Glutamatergic neuron (in vitro differentiated cells): ENCODE results near the gene STX16. TPM values are rescaled to one million over a fixed set of nuclear protein-coding genes. Genes with fewer than 3 reads are reported as not detected.

Source experiments
- DNase-seq: peaks from one replicate; pipeline ENCODE4 v3.0.0; 2022
- H3K27ac Mint-ChIP-seq: one replicate; pipeline ENCODE4 v1.8.0; 2020; ENCODE audit warnings: mild to moderate bottlenecking, mixed read lengths, inconsistent platforms; ENCODE audit not compliant: unreplicated experiment
- H3K27me3 Mint-ChIP-seq: one replicate; pipeline ENCODE4 v1.8.0; 2020; ENCODE audit warnings: mild to moderate bottlenecking, moderate library complexity, mixed read lengths, inconsistent platforms; ENCODE audit not compliant: unreplicated experiment
- H3K36me3 Mint-ChIP-seq: one replicate; pipeline ENCODE4 v1.8.0; 2020; ENCODE audit warnings: mild to moderate bottlenecking, mixed read lengths, inconsistent platforms; ENCODE audit not compliant: unreplicated experiment
- H3K4me1 Mint-ChIP-seq: one replicate; pipeline ENCODE4 v1.8.0; 2020; ENCODE audit warnings: mild to moderate bottlenecking, low read depth, mixed read lengths, inconsistent platforms; ENCODE audit not compliant: unreplicated experiment
- H3K4me3 Mint-ChIP-seq: one replicate; pipeline ENCODE4 v1.8.0; 2020; ENCODE audit warnings: mild to moderate bottlenecking, mixed read lengths, inconsistent platforms; ENCODE audit not compliant: unreplicated experiment
- H3K9me3 Mint-ChIP-seq: one replicate; pipeline ENCODE4 v1.8.0; 2020; ENCODE audit warnings: mild to moderate bottlenecking, moderate library complexity, mixed read lengths, inconsistent platforms; ENCODE audit not compliant: unreplicated experiment
- total RNA-seq: library from RNA; stranded (reverse); fragmentation: NEBNext Ultra II Directional; extraction: Animal tissue kit (Norgen Biotek cat#: 25700); gene quantifications from one replicate; pipeline ENCODE4 v1.2.1, GENCODE V29; 2021; ENCODE audit not compliant: unreplicated experiment
- TF ChIP-seq, protein P1 (sequence below): fragments of 200-600 bp; sonication (generic); IDR thresholded peaks from one replicate; pipeline ENCODE4 v1.5.0; 2021; ENCODE audit not compliant: partially characterized antibody, unreplicated experiment

Gene STX16
- total RNA-seq, 1 donor from 2014 or later: 71.2 TPM

DNA sequence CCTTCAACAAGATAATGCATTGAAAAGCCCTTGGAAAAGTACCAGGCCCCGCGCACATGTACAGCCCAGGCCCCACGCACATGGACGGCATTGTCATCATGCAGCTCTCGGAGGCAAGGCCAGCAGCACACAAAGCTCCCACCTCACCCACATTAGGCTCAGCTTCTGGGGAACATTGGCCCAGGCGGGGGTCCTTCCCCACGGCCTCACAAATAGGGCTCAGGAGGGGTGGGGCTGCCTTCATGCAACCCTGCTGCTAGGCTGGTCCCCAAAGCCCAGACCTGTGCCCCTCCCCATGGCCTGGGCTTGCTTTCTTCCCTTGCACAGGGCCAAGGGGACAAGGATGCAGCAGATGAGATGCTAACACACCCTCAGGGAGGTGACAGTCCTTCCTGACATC is 68.2 kb downstream of the STX16 start:
- H3K27ac Mint-ChIP-seq: no peak overlapping the region
- peaks cover 6% of the 10 kb centered on the region for H3K27me3 Mint-ChIP-seq
- DNase-seq: no peak

DNA sequence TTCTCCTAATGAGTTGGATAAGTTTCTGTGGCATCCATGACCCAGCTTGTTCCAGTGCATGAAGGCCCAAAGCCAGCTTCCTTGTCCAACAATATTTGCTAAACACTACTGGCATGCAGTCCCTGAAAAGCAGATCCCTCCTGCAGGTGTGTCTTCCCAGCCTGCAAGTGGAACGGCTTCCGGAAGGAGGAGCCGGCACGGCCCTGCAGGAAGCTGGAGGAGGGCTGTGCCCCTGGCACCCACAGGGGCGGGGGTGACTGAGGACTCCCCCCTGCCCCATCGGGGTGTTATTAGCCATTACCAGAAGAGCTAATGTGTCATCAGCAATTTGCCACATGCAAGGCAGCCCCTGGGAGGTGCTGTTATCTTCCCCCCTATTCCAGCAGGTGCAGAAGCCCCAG is 68.9 kb downstream of the STX16 start:
- Mint-ChIP-seq H3K4me1 (peaks cover 13% of the 10 kb centered on the region), H3K36me3 (no peaks in the 10 kb centered on the region), H3K4me3 (no peak overlapping the region), H3K27ac (no peak overlapping the region), H3K9me3 (peaks cover 3% of the 10 kb centered on the region), H3K27me3 (peaks cover 6% of the 10 kb centered on the region)
- no peak for DNase-seq
- TF ChIP-seq, protein P1, sequence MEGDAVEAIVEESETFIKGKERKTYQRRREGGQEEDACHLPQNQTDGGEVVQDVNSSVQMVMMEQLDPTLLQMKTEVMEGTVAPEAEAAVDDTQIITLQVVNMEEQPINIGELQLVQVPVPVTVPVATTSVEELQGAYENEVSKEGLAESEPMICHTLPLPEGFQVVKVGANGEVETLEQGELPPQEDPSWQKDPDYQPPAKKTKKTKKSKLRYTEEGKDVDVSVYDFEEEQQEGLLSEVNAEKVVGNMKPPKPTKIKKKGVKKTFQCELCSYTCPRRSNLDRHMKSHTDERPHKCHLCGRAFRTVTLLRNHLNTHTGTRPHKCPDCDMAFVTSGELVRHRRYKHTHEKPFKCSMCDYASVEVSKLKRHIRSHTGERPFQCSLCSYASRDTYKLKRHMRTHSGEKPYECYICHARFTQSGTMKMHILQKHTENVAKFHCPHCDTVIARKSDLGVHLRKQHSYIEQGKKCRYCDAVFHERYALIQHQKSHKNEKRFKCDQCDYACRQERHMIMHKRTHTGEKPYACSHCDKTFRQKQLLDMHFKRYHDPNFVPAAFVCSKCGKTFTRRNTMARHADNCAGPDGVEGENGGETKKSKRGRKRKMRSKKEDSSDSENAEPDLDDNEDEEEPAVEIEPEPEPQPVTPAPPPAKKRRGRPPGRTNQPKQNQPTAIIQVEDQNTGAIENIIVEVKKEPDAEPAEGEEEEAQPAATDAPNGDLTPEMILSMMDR: no peak

More for the DNA sequence above, 68.2 kb downstream of the STX16 start:
- H3K9me3 Mint-ChIP-seq: peaks cover 3% of the 10 kb centered on the region
- TF ChIP-seq, protein P1: no peak
- no peak overlapping the region for H3K4me3 Mint-ChIP-seq
- no peaks in the 10 kb centered on the region for H3K36me3 Mint-ChIP-seq
- H3K4me1 Mint-ChIP-seq: peaks cover 13% of the 10 kb centered on the region

DNA sequence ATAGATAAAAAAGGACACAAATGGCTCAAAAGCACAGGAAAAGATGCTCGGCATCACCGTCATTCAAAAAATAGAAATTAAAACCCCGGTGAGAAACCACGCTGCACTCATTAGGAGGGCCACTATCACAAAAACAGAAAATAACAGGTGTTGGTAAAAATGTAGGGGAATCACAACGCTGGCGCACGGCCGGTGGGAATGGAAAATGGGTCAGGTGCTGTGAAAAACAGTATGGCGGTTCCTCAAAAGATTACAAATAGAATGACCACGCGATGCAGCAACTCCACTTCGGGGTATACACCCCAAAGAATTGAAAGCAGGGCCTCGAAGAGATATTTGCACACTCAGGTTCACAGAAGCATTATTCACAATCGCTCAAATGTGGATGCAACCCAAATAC is 69.8 kb downstream of the STX16 start:
- H3K9me3 Mint-ChIP-seq: peaks cover 2% of the 10 kb centered on the region
- no peak overlapping the region for H3K27ac Mint-ChIP-seq
- no peaks in the 10 kb centered on the region for H3K36me3 Mint-ChIP-seq
- H3K4me3 Mint-ChIP-seq: no peak overlapping the region
- TF ChIP-seq, protein P1: no peak
- peaks cover 6% of the 10 kb centered on the region for H3K27me3 Mint-ChIP-seq
- no peak for DNase-seq
- peaks cover 13% of the 10 kb centered on the region for H3K4me1 Mint-ChIP-seq

DNA sequence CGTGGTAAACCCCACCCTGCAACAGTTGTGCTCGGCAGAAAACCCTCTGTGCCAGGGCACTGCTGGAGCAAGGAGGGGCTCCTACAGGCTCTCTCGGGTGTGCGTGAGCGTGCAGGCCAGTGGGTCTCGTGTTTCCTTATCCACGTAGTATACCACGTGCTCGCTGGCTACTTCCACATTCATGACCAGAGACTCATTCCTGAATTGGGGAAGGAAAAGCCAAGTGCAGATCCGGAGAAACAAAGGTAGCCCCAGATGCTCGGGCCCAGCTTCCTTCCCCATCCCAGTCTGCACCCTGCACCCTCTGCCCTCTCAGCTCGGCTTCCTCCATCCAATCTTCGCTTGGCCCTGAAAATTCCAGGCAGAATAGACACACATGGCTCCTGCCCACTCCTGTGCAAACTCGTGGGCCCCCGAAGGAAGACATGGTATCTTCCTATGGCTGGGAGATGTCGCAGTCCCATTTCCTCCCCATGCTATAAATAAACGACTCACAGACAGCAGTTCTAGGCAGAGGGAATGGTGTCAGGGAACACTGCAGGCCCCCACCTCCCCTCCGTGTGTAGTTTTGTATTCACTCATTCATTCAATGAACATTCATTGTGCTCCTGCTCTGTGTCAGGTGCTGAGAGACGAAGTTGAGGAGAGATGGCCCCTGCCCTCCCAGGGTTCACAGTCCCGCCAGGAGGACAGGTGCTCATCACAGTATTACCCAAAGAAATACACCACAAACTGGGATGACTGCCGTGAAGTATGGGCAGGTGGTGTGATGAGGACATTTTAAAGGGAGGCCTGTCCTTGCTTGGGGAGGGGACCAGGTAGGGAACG is 71.1 kb downstream of the STX16 start:
- DNase-seq: no peak
- Mint-ChIP-seq H3K4me3 (no peak overlapping the region), H3K36me3 (no peaks in the 10 kb centered on the region), H3K27ac (no peak overlapping the region), H3K4me1 (peaks cover 12% of the 10 kb centered on the region), H3K9me3 (peaks cover under 1% of the 10 kb centered on the region), H3K27me3 (peaks cover 6% of the 10 kb centered on the region)
- TF ChIP-seq, protein P1: no peak
